AG04450 (cell line): ENCODE data around the gene PTMA. TPM values are rescaled to one million over a fixed set of nuclear protein-coding genes. Genes with fewer than 3 reads are reported as not detected.
"Not testable (repeated sequence)": the region's sequence is repeated elsewhere in the genome, so short reads cannot be mapped to it uniquely, and the experiment has no call there.

Experiments used
- CTCF ChIA-PET: fragments of 300-600, 350-600 bp; formaldehyde crosslinking; extraction: SDS; loops from one replicate; lab custom pipeline; 2022; ENCODE audit warnings: antibody characterized with exemption, inconsistent platforms; lab: Charles Lee
- POLR2A ChIA-PET: fragments of 350-600 bp; formaldehyde crosslinking; extraction: SDS; loops from one replicate; lab custom pipeline; 2021; ENCODE audit warnings: antibody characterized with exemption, inconsistent platforms; lab: Yijun Ruan, JAX
- DNase-seq: peaks from one replicate; pipeline ENCODE4 v3.0.0-alpha.2; 2011; ENCODE audit warnings: low read depth, low spot score
- H3K27ac ChIP-seq: one replicate; pipeline ENCODE4 v1.5.1; 2012; ENCODE audit warnings: low read depth, low read length, control low read depth
- H3K27me3 ChIP-seq: one replicate; pipeline ENCODE4 v1.6.0; 2012; ENCODE audit warnings: low read length; ENCODE audit not compliant: control insufficient read depth, insufficient read depth
- H3K4me3 ChIP-seq: 2 replicates; pipeline ENCODE4 v1.5.1; 2011; ENCODE audit warnings: mild to moderate bottlenecking, low read depth, low read length, control low read depth
- H3K9me3 ChIP-seq: 2 replicates; pipeline ENCODE4 v1.5.1; 2012; ENCODE audit warnings: low read length; ENCODE audit not compliant: control insufficient read depth, insufficient read depth
- polyA minus RNA-seq: library from RNA; depleted of rRNA, polyadenylated mRNA; stranded (reverse); fragments of >200 nt; gene quantifications from 2 replicates; pipeline ENCODE4 v1.2.3, GENCODE V29; 2011; rRNA and poly(A)+ RNA removed
- polyA plus RNA-seq: library from polyadenylated mRNA; depleted of rRNA; stranded (reverse); fragments of >200 nt; gene quantifications from 2 replicates; pipeline ENCODE4 v1.2.3, GENCODE V29; 2011; rRNA removed
- TF ChIP-seq, protein P1 (sequence below): IDR thresholded peaks from 2 replicates; pipeline ENCODE4 v1.5.1; 2011; ENCODE audit warnings: low read depth, low read length, control low read depth, inconsistent platforms

Gene PTMA, protein sequence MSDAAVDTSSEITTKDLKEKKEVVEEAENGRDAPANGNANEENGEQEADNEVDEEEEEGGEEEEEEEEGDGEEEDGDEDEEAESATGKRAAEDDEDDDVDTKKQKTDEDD
- polyA plus RNA-seq, result 505 and 681 TPM in 2 replicates
- 227 and 297 TPM in 2 replicates for polyA minus RNA-seq

DNA sequence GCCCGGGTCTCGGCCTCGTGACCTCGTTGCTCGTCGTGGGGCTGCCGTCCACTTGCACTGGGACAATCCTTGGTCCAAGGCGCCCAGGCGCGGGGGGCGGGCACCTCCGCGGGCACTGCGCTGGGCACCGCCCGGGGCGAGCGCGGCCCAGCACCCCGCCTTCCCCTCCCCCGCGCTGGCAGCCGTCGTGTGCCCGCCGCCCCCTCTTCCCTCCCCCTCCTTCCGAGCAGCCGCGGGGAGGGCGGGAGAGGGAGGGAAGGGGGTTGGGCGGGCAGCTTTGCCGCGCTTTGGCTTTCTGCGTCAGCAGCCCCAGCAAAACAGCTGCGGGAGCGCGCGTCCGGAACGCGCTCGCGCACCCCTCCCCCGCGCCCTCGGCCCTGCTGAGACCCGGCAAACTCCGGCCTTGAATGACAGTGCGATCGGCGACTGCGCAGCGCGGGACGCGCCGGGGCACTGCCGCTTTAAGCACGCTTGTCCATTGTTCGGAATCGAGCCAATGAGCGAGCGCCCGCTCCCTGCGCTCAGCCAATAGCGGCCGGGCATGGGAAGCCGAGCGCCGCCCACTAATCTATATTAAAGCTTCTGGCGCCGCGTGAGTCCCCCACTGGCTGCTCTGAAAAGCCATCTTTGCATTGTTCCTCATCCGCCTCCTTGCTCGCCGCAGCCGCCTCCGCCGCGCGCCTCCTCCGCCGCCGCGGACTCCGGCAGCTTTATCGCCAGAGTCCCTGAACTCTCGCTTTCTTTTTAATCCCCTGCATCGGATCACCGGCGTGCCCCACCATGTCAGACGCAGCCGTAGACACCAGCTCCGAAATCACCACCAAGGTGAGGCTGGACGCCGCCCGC, at the start of gene PTMA:
TSS of gene PTMA (plus strand) at position 599 of the 846 bp plus-strand sequence. CDS start at position 781, 182 bp downstream.
- peak within 1 kb of the TSS; percentile 98 for H3K27ac ChIP-seq
- peak within 1 kb of the TSS; percentile 80 for H3K4me3 ChIP-seq
- CTCF ChIA-PET, result interaction anchor here (0.9 to 2.3 kb wide), 2 partner anchors 20 to 32 kb away, joined by 3 to 26 read pairs; no protein-coding TSS in a partner anchor
- POLR2A ChIA-PET, result interaction anchor here (0.7 to 3.5 kb wide), 29 partner anchors 9 to 244 kb away, joined by 3 to 51 read pairs (median 5); partner anchors contain the start of genes NCL and PDE6D
- peak; percentile 100 for DNase-seq
- TF ChIP-seq, protein P1, sequence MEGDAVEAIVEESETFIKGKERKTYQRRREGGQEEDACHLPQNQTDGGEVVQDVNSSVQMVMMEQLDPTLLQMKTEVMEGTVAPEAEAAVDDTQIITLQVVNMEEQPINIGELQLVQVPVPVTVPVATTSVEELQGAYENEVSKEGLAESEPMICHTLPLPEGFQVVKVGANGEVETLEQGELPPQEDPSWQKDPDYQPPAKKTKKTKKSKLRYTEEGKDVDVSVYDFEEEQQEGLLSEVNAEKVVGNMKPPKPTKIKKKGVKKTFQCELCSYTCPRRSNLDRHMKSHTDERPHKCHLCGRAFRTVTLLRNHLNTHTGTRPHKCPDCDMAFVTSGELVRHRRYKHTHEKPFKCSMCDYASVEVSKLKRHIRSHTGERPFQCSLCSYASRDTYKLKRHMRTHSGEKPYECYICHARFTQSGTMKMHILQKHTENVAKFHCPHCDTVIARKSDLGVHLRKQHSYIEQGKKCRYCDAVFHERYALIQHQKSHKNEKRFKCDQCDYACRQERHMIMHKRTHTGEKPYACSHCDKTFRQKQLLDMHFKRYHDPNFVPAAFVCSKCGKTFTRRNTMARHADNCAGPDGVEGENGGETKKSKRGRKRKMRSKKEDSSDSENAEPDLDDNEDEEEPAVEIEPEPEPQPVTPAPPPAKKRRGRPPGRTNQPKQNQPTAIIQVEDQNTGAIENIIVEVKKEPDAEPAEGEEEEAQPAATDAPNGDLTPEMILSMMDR, result no peak
- no peaks in the 10 kb centered on the region for H3K27me3 ChIP-seq
- peaks cover 14% of the 10 kb centered on the region for H3K9me3 ChIP-seq

DNA sequence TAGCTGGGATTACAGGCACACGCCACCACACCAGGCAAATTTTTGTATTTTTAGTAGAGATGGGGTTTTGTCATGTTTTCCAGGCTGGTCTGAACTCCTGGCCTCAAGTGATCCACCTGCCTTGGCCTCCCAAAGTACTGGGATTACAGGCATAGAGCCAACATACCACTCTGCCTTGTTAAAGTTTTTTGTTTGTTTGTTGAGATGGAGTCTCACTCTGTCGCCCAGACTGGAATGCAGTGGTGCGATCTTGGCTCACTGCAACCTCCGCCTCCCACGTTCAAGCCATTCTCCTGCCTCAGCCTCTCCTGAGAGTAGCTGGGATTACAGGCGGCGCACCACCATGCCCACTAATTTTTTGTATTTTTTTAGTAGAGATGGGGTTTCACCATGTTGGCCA, 48.3 kb upstream of the PTMA start:
- H3K27ac ChIP-seq, H3K4me3 ChIP-seq, POLR2A ChIA-PET, H3K27me3 ChIP-seq, DNase-seq: not testable (repeated sequence)
- CTCF ChIA-PET, result interaction anchor here (1.4 kb wide), 1 partner anchor 18 kb away, joined by 6 read pairs; no protein-coding TSS in a partner anchor
- peaks cover 11% of the 10 kb centered on the region for H3K9me3 ChIP-seq

DNA sequence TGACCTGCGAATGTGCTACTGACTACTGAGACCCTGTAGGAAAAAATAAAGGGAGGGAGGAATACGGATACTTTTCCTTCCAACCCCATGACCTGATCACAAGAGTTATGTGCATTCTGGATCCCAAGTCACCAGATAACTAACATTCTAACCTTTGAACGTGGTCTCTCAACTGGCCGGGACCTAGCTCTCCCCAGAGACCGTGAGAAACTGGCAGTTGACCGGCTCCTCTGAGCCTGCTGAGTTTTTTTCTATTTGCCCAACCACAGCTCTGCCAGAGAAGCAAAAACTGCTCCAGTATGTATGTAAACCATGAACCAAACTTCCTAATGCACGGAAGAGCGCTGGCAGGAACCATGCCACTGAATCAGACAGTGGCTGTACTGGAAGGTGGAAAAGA, 47.5 kb upstream of the PTMA start:
- H3K27me3 ChIP-seq, result no peaks in the 10 kb centered on the region
- DNase-seq, result no peak
- no peak overlapping the region for H3K27ac ChIP-seq
- TF ChIP-seq, protein P1, result no peak
- ChIA-PET POLR2A (no interaction called here), CTCF (interaction anchor here (0.8 to 1.4 kb wide), 2 partner anchors 17 to 46 kb away, joined by 3 to 6 read pairs; no protein-coding TSS in a partner anchor)
- no peak overlapping the region for H3K4me3 ChIP-seq
- peaks cover 11% of the 10 kb centered on the region for H3K9me3 ChIP-seq

DNA sequence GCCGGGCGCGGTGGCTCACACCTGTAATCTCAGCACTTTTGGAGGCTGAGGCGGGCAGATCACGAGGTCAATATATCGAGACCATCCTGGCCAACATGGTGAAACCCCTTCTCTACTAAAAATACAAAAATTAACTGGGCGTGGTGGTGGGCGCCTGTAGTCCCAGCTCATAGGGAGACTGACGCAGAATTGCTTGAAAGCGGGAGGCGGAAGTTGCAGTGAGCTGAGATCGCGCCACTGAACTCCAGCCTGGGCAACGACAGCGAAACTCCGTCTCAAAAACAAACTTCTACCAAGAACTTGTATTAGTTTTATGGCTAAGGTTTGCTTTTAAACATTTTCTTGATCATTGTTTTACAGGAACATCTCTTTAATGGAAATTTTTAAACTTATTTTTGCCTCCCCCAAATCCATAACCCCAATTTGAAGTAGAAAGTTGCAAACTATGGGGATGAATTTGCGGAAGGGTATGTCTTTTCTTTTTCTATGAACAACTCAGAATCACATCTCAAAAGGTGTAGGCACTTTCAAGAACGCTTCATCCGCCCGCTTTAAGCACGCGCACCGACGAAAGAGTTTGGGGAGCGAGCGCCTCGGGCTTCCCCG, 46.8 kb upstream of the PTMA start:
- no peaks in the 10 kb centered on the region for H3K27me3 ChIP-seq
- POLR2A ChIA-PET, result interaction anchor here (0.9 kb wide), 1 partner anchor 47 kb away, joined by 3 read pairs; the partner anchor contains the start of gene PTMA

More for the DNA sequence above, 46.8 kb upstream of the PTMA start:
- CTCF ChIA-PET, result interaction anchor here (0.8 to 1.4 kb wide), 2 partner anchors 16 to 45 kb away, joined by 3 to 6 read pairs; no protein-coding TSS in a partner anchor
- DNase-seq, result no peak
- H3K4me3 ChIP-seq, result peak overlapping the region; percentile 41
- TF ChIP-seq, protein P1, result no peak
- peak overlapping the region; percentile 47 for H3K27ac ChIP-seq
- peaks cover 11% of the 10 kb centered on the region for H3K9me3 ChIP-seq
